ENCODE measurements around the gene CHRNB4.
"Not testable (repeated sequence)": the region's sequence is repeated elsewhere in the genome, so short reads cannot be mapped to it uniquely, and the experiment has no call there.

CHRNB4 gene, protein sequence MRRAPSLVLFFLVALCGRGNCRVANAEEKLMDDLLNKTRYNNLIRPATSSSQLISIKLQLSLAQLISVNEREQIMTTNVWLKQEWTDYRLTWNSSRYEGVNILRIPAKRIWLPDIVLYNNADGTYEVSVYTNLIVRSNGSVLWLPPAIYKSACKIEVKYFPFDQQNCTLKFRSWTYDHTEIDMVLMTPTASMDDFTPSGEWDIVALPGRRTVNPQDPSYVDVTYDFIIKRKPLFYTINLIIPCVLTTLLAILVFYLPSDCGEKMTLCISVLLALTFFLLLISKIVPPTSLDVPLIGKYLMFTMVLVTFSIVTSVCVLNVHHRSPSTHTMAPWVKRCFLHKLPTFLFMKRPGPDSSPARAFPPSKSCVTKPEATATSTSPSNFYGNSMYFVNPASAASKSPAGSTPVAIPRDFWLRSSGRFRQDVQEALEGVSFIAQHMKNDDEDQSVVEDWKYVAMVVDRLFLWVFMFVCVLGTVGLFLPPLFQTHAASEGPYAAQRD

DNA sequence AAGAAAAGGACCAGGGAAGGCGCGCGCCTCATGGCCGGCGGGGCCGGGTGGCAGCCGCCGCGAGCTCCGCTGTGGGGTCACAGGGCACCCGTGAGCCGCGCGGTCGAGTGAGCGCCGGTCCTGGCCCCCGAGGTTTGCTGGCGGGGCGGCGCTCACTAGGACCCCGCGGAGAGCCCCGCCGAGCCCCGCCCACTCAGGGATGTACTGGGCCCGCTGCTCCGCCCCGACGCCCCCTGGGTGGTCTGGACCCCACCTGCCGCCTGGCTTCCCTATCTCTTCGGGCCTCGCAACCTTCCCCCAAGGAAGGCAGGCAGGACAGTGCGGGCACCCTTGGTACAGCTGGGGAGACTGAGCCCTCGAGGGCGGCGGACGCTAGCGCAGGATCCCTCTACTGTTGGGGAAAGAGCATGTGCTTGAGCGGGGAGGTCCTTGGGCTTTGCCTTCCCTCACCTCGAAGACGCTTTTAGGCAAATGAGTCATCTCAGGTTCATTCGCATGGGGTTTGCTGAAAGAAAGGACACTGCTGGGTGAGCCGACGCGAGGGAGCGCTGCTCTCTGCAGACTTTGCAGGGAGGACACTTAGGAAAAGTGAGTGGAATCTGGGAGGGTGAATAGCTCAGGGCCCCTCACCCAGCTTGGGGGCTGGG lies at the start of gene CHRNB4:
CHRNB4 (minus strand) TSS at position 109 of the 647 bp plus-strand sequence; CDS start at position 32, 77 bp downstream.
- DNase-seq (ENCODE audit: low read depth in 3 of 3) = no peak

DNA sequence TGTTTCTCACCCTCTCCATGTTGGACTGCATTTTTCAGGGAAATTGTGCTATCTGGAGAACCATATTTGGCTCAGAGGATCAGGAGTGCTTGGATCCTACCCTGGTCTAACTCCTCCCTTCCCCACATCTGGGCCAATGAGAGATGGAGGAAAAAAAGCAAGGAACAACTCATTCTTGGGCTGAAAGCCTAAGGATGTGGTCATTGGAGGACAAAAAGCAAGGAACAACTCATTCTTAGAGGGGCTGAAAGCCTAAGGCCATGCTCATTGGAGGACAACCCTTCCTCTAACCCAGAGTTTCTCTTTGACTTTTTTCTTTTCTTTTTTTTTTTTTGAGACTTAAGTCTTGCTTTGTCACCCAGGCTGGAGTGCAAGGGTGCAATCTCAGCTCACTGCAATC lies 48.6 kb upstream of the CHRNB4 start:
- DNase-seq (ENCODE audit: low read depth in 3 of 3) = no peak

DNA sequence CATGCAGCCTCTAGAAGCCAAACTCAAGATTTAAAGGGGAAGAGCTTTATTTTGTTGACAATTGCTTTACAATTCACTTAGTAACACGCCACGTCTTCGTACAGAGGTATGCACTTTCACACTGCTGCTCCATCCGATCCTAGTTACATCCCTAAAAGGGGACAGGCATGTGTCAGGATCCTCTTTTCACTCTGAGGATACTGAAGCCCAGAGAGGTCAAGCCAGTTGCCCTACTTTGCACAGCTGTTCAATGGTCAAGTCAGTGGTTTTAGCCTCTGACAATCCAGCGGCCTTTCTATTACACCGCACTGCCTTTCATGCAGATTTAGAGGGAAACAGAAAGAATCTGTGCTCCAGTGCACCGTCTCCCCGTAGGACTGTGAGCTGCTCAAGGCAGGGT lies 44.9 kb upstream of the CHRNB4 start:
- DNase-seq (ENCODE audit: low read depth in 3 of 3) = no peak

DNA sequence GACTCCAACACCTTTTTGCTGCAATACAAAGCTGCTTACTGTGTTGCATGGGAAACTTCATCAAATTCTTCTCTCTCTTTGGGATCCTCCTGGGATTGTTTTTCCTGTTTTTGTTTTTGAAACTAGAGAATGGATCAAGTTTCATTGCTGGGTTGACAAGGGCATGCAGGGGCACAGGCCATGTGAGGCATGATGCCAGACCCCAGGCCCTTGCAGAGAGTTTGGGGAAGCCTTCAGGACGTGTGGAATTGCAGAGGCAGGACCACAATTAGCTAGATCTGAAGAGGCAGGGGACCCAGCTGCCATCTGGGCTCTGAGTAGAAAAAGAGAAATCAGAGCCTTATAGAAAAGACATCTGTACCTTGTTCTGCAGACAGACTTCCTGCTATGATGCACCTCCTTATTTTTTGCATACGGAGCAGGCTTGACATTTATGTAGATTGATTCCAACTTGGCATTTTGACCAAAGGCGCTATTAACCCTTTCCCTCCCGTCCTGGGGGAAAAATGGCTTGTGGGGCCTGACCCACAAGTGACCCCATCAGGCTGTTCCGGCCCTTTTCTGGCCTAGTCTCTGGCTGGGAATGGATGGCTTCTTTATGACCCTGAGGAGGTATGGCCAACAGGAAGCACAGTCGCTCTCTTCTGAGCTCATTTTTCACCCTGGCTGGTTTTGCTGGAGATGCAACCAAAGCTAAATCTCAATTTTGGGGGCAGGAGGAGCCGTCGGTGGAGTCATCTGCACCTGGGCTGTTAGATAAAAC lies 44.3 kb upstream of the CHRNB4 start:
- DNase-seq (ENCODE audit: low read depth in 3 of 3) = no peak

DNA sequence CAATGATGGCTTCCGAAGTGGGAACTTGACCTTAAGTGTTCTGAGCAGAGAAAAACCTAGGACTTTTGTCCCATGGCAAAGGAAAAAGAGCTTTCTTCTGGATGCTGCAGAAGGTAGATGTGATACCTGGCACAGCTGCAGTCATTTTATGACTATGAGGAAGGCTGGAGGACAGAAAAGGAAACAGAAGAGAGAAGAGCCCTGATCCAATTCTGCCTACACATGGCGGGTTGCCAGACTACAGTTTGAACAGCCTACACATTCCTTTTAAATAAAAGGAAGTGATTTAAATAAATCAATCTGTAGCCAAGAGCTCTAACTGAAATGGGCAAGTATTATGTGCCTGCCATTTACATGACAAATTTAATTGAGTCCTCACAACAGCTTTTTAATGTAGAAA lies 43.6 kb upstream of the CHRNB4 start:
- DNase-seq (ENCODE audit: low read depth in 3 of 3) = no peak

DNA sequence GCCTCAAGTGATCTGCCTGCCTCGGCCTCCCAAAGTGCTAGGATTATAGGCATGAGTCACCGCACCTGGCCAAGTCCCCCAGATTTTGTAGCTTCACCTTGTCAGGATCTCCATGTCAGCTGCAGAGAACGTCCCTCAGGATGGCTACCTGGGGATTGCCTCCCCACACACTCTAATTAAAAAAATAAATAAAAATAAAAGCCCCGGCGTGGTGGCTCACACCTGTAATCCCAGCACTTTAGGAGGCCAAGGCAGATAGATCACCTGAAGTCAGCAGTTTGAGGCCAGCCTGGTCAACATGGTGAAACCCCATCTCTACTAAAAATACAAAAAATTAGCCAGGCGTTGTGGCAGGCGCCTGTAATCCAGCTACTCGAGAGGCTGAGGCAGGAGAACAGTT lies 42.6 kb upstream of the CHRNB4 start:
- not testable (repeated sequence) for DNase-seq (ENCODE audit: low read depth in 3 of 3)

DNA sequence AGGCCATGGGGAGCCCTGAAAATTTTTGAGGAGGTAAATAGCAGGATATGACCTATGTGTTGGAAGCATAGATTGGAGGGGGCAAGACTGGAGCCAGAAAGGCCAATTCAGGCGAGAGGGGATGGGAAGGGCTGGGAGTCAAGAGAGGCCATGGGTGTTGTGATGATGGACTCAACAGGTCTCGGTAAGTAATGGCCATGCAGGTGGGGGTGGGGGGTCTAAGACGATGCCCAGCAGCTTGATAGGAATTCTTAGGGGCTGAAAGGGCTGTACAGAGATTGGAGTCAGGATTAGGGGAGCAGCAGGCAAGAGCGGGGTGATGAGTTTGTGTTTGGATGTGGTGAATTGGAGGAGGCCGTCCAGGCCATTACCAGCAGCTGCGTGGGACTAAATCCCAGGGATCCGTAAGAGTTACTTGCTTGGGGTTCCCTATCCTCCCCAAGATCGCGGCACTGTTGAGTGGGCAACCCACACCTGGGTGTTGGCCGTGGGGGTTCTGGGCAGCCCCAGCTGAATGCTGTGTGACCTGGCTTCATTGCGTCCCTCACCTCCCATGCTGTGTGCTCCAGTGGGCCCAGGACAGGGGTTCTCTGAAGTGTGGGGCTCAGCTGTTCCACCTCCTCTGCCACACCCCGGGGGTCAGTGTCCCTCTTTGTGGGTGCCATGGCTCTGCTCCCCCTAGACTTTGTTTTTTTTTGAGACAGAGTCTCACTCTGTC lies 41.8 kb upstream of the CHRNB4 start:
- DNase-seq (ENCODE audit: low read depth in 3 of 3) = no peak

DNA sequence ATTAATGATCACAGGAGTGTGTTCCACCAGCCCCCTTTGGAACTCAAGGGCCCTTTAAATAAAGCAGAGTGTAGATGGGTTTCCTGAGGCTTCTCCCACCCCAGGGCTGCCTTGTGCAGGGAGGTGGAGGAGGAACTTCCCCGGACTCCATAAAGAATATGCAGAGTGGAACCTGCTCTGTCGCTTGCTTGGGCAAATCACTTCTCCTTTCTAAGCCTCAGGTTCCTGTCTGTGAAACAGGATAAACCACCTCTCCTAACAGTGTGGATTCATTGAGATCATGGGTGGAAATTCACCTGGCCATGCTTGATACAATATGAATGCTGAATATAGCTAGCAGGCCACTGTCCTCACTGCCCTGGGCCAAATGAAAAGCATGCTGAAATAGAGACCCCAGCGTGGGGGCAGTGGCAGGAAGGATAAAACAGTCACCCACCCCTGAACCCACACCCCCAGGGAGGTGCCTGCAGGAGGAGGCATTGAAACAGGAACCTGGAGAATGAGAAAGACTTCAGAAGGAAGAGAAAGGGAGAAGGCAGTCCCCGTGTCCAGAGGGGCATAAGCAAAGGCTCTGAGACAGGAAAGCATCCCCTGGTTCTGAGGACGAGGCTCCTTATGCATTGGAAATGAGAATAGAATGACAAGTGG lies 41.1 kb upstream of the CHRNB4 start:
- no peak for DNase-seq (ENCODE audit: low read depth in 3 of 3)

DNA sequence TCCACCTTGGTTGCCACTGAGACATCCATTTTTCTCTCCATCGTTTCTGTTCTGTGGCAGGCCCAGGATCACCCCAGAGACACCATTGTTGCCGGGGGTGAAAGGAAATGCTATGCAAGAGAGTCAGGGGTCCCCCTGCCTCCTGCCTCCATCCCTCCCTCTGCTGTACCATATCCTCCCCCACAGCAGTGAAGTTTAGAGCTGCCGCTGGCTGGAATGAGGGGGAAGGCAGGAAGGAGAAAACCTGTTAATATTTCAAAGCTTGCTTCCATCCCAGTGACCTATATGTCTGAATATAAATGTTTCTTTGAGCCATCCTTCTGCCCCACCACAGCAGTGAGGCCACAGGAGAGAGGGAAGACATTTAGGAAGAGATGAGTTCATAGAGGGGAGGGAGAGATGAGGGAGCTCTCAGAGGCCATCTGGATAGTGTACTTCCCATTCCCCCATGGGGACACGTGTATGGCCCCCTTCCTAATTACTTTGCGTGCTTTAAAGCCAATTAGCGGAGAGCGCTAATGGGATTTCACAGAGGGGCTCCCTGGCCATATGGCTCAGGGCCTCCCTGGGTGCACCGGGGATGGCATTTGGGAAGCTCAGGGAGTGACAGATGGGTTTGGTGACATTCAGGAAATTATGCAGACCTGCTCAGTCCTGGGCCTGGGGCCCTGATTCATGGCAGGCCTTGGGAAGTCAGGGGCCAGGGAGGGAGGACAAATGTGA lies 40.4 kb upstream of the CHRNB4 start:
- DNase-seq (ENCODE audit: low read depth in 3 of 3) = no peak

DNA sequence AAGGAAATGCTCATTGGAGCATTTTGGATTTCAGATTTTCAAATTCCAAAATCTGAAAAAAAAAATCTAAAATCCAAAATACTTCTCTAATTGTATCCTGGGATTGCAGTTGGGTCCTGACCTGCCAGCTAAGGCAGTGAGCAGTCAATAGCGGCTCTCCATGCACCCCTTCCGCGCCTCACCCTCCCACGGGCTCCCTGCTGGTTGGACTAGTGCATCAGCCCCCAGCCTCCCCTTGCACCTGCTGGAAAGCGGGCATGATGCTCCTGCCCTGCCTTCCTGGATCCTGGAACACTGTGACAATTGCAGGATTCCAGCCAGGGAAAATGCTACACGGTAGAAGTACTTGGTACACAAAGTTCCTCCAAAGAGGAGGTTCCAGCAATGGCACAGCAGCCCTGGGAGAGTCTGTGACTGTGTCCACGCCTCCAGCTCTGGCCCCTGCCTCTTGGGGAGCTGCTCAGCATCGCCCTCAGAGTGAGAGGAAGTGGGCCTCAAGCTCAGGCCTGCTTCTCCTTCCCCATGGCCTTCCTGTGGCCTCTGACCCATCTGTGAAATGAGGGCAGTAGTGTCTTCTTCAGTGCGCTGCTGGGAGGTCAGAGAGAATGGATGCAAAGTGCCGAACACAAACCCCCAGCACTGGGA lies 39.5 kb upstream of the CHRNB4 start:
- no peak for DNase-seq (ENCODE audit: low read depth in 3 of 3)

DNA sequence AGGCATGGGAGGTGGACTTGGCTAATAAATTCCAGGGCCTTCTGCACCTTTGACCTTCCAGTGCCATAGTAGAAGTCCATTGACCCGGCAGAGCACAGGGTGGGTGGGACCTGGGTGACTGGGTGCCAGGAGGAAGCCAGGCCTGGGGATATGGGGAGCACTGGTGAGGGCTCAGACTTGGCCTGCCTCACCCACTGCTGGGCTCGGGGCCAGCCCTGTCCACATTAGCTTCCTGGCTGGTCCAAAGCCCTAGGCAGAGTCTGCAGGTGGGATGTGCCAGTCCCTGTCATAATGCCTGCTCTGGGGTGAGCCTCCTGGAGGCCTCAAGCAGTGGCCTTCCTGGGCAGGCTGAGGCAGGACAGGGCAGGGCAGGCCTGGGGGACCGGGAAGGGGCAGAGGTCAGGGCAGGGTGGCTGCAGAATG lies 38.1 kb upstream of the CHRNB4 start:
- DNase-seq (ENCODE audit: low read depth in 3 of 3) = no peak

DNA sequence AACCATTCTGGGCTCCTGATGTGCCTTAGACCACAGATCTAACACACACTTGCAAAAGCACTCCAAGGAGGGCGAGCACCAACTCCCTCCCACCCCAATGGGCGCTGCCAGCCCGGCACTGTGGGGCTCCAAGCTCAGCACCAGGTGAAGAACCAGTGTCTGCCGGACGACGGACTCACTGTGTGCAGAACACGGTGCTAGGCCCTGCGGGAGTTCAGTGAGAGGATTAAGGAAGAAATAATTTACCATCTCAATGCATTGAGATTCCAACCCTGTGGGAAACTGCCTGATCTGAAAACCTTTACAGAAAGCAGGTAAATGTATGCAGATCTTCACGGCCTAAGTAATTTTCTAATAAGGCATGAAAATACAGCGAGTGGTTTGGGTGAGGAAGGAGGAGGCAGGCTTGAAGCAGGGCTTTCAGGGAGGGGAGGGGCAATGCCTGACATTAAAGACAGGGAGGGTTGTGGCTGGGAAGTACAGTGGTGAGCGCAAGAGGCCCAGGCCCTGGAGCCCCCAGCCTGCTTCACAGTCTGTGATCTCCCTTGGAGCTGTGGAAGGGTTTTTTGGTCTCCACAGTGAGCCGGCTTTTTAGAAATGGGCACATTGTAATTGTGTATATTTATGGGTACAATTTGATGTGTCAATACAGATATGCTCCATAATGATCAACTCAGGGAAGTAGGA lies 35.6 kb upstream of the CHRNB4 start:
- no peak for DNase-seq (ENCODE audit: low read depth in 3 of 3)

DNA sequence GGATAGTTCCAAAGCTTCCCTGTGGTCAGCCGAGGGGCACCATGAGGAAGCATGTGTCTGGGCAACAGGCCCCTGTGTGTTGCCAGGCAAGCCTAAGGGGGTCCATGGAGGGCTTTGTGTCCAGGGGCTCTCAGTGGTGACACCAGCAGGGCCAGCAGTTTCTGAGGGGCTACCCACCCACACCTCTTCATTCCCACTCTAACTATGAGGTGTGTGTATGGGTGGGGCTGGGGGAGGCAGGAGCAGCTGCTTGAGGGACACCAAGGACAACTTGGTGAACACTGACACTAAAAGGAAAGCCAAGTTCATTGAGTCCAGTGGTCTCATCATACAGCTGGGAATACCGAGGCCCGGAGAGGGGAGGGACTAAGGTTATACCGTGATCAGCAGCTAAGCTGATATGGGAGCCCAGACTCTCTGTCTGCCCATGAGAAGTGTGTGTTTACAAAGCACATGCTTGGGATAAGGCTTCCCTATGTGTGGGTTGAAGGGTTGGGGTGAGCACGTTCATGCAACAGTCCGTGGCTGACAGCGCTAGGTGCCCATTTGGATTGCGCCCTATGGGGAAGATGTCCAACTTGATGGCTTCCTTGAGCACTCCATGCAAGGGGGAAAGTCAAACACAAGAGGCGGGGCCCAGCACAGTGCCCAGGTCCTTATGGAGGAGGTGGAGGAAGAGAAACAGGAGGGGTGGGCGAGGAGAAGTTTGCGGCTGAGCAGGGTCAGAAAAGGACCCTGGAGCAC lies 34.8 kb upstream of the CHRNB4 start:
- DNase-seq (ENCODE audit: low read depth in 3 of 3) = no peak

DNA sequence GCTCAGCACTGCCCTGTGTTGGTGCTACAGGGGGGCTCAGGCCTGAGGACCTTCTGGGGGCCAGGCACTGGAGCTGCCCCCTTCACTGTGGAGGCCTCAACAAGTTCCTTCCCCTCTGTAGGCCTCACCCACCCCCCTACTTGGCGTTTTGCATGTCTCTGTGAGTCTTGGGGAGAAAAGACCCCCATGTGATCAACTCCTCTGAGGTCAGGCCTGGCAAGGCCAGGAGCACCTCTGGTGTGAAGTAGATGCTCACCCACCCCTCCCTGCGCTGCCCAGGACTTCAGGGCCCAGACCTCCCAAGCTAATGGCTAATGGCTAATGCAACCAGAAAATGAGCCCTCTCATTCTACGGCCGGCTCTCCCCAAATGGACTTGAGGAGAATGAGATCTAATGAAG lies 34.2 kb upstream of the CHRNB4 start:
- DNase-seq (ENCODE audit: low read depth in 3 of 3) = no peak

DNA sequence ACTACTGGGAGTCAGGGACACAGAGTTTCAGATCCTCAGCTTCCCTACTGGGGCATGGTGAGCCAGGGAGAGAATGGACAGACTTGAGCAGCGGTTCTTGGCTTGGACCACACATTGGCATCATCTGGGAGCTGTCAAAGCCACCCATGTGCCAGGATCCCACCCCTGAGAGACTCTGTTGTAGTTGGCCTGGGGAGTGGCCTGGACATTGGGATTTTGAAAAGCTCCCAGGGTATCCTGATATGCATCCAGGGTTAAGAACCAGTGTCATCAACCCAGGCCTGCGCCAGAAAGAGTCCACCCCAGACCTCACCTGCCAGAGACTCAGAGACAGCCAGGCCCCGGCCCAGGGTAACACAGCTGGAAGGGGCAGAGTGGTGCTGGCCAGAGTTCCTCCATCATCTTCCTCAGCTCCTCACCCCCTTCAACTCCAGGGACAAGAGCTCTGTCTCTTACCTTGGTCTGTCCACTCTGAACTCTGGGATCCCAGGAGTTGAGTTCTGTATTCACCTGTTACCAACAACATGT lies 33.0 kb upstream of the CHRNB4 start:
- no peak for DNase-seq (ENCODE audit: low read depth in 3 of 3)

DNA sequence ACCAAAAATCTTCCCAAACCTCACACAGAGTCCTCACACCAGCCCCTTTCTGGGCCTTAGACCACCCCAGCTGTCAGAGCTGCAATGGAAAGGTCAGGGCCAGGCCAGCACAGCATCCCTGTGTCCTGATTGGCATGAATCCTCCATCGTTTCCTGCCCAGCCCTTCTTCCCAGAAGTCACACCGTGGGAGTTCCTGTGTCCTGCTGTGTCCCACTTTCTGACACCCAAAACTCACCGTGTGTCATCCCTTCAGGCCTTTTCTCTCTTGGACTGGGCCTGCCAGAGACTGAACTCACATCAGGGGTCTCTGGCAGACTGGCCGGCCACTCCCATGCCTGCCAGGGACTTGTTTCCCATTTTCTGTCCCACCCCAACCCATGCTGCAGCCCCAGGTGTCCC lies 32.5 kb upstream of the CHRNB4 start:
- DNase-seq (ENCODE audit: low read depth in 3 of 3) = no peak

DNA sequence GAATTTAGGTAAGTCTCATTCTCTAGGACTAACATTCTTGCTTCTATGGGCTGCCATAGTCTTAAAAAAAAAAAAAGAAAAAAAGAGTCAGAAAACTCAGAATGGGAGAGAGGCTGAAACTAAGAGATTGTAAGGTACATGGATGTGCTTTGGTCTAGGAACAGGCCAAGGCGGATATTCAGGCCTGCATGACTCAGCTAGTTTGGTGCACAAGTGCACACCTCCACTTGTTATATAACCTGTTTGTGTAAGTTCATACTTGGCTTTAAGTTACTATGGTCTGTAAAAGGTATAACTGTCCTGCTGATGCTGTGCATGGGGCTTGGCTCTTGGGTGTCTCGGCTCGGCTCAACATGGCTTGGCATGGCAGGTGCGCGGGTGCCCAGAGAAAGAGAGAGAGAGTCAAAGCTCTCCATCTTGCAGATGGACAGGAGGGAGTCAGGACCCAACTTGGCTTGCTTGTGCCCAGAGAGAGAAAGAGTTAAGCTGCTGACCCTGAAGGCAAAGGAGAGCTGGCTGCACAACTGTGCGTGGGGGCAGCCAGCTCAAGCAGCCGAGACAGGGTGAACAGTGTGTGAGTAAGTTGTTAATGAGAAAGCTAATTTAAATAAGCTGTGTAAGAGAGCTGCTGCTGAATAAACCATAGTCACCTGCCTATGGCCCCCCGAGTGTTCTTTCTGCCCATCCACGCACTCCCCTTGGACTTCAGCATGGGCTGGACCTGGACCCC lies 31.4 kb upstream of the CHRNB4 start:
- no peak for DNase-seq (ENCODE audit: low read depth in 3 of 3)

All from stimulated activated CD4-positive, alpha-beta T cell treated with anti-CD3 and anti-CD28 coated beads, TNF-alpha, amount 100 ng/mL, for 4 hours (primary cell).